ENCODE results near the gene C17orf50.

The C17orf50 gene

GRCh38 chr17:35734396-35734795 is 26.3 kb upstream of the C17orf50 start:
- Histone ChIP-seq H3K36me3 (ENCODE audit: insufficient read depth, low read length) (no peaks in the 10 kb centered on the region), H3K9me3 (ENCODE audit: low read length) (no peaks in the 10 kb centered on the region), H3K4me1 (ENCODE audit: insufficient read depth, low read length) (peaks cover 11% of the 10 kb centered on the region), H3K4me3 (ENCODE audit: low read depth in 1 of 2, low read length in 2 of 2) (no peak overlapping the region), H3K9ac (ENCODE audit: low read length) (no peak overlapping the region), H3K27ac (ENCODE audit: low read depth, low read length) (no peak overlapping the region), H3K27me3 (ENCODE audit: control insufficient read depth in 1 of 2, insufficient read depth in 2 of 2, low read length in 2 of 2) (no peaks in the 10 kb centered on the region)

GRCh38 chr17:35735036-35735805 is 25.5 kb upstream of the C17orf50 start:
- no peak overlapping the region for H3K9ac ChIP-seq (ENCODE audit: low read length)
- no peaks in the 10 kb centered on the region for H3K9me3 ChIP-seq (ENCODE audit: low read length)
- H3K36me3 ChIP-seq (ENCODE audit: insufficient read depth, low read length), result no peaks in the 10 kb centered on the region
- no peak overlapping the region for H3K4me3 ChIP-seq (ENCODE audit: low read depth in 1 of 2, low read length in 2 of 2)
- peaks cover 11% of the 10 kb centered on the region for H3K4me1 ChIP-seq (ENCODE audit: insufficient read depth, low read length)
- H3K27ac ChIP-seq (ENCODE audit: low read depth, low read length), result no peak overlapping the region
- H3K27me3 ChIP-seq (ENCODE audit: control insufficient read depth in 1 of 2, insufficient read depth in 2 of 2, low read length in 2 of 2), result peaks cover 1 to 3% of the 10 kb centered on the region in 2 donors

DNA sequence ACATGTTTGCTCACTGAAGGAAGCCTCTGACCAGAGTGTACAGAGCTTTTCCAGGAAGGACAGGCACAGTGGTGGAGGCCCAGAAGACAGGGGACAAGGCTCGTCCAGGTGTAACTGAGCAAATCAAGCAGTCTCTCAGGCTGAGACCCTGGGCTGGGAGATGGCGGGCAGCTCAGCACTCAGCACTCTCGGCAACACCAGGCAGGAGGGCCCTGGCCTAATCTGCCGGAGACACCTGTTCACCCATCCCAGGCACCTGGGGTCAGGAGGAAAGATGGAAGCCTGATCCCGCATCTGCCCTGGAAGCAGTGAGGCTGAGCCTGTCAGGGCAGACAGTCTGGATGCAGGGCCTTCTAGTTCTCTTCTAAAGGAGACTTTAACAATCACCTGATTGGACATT is 24.5 kb upstream of the C17orf50 start:
- Histone ChIP-seq H3K4me3 (ENCODE audit: low read depth in 1 of 2, low read length in 2 of 2) (no peak overlapping the region), H3K27ac (ENCODE audit: low read depth, low read length) (no peak overlapping the region), H3K9ac (ENCODE audit: low read length) (no peak overlapping the region), H3K27me3 (ENCODE audit: control insufficient read depth in 1 of 2, insufficient read depth in 2 of 2, low read length in 2 of 2) (peaks cover 8 to 10% of the 10 kb centered on the region in 2 donors), H3K36me3 (ENCODE audit: insufficient read depth, low read length) (no peaks in the 10 kb centered on the region), H3K9me3 (ENCODE audit: low read length) (no peaks in the 10 kb centered on the region), H3K4me1 (ENCODE audit: insufficient read depth, low read length) (peaks cover 1% of the 10 kb centered on the region)

- H3K4me1 ChIP-seq (ENCODE audit: insufficient read depth, low read length), result no peaks in the 10 kb centered on the region
- no peaks in the 10 kb centered on the region for H3K36me3 ChIP-seq (ENCODE audit: insufficient read depth, low read length)
- no peak overlapping the region for H3K9ac ChIP-seq (ENCODE audit: low read length)
- H3K4me3 ChIP-seq (ENCODE audit: low read depth in 1 of 2, low read length in 2 of 2), result no peak overlapping the region
- H3K27me3 ChIP-seq (ENCODE audit: control insufficient read depth in 1 of 2, insufficient read depth in 2 of 2, low read length in 2 of 2), result peaks cover 29 to 30% of the 10 kb centered on the region in 2 donors
- no peak overlapping the region for H3K27ac ChIP-seq (ENCODE audit: low read depth, low read length)
- no peaks in the 10 kb centered on the region for H3K9me3 ChIP-seq (ENCODE audit: low read length)
Observed at GRCh38 chr17:35738519-35739133, 22.1 kb upstream of the C17orf50 start.

DNA sequence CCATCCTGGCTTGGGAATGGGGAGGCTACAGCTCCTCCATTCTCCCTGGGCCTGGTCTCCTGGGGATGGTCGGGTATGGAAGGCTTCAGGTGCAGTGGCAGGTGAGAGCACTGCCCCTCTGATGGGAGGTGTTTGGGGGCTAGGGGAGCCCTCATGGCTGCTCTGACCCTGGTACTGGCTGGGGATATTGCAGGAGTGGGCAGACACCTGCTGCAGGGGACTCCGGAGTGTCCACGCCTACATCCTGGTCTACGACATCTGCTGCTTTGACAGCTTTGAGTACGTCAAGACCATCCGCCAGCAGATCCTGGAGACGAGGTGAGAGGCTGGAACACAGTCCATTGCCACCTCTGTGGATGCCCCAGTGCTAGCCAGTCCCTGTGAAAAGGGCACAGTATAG is 20.5 kb upstream of the C17orf50 start:
- Histone ChIP-seq H3K27me3 (ENCODE audit: control insufficient read depth in 1 of 2, insufficient read depth in 2 of 2, low read length in 2 of 2) (peaks cover 31 to 32% of the 10 kb centered on the region in 2 donors), H3K9me3 (ENCODE audit: low read length) (no peaks in the 10 kb centered on the region), H3K36me3 (ENCODE audit: insufficient read depth, low read length) (no peaks in the 10 kb centered on the region), H3K4me3 (ENCODE audit: low read depth in 1 of 2, low read length in 2 of 2) (no peak overlapping the region), H3K4me1 (ENCODE audit: insufficient read depth, low read length) (no peaks in the 10 kb centered on the region), H3K27ac (ENCODE audit: low read depth, low read length) (no peak overlapping the region), H3K9ac (ENCODE audit: low read length) (no peak overlapping the region)

- no peak overlapping the region for H3K27ac ChIP-seq (ENCODE audit: low read depth, low read length)
- no peaks in the 10 kb centered on the region for H3K36me3 ChIP-seq (ENCODE audit: insufficient read depth, low read length)
- H3K9ac ChIP-seq (ENCODE audit: low read length), result no peak overlapping the region
- H3K4me1 ChIP-seq (ENCODE audit: insufficient read depth, low read length), result no peaks in the 10 kb centered on the region
- peaks cover 31 to 32% of the 10 kb centered on the region in 2 donors for H3K27me3 ChIP-seq (ENCODE audit: control insufficient read depth in 1 of 2, insufficient read depth in 2 of 2, low read length in 2 of 2)
- H3K4me3 ChIP-seq (ENCODE audit: low read depth in 1 of 2, low read length in 2 of 2), result no peak overlapping the region
- no peaks in the 10 kb centered on the region for H3K9me3 ChIP-seq (ENCODE audit: low read length)
Observed at GRCh38 chr17:35740997-35741931, 19.4 kb upstream of the C17orf50 start.

- H3K27ac ChIP-seq (ENCODE audit: low read depth, low read length), result no peak overlapping the region
- no peak overlapping the region for H3K4me3 ChIP-seq (ENCODE audit: low read depth in 1 of 2, low read length in 2 of 2)
- H3K9ac ChIP-seq (ENCODE audit: low read length), result no peak overlapping the region
- H3K36me3 ChIP-seq (ENCODE audit: insufficient read depth, low read length), result no peaks in the 10 kb centered on the region
- peaks cover 31 to 35% of the 10 kb centered on the region in 2 donors for H3K27me3 ChIP-seq (ENCODE audit: control insufficient read depth in 1 of 2, insufficient read depth in 2 of 2, low read length in 2 of 2)
- no peaks in the 10 kb centered on the region for H3K4me1 ChIP-seq (ENCODE audit: insufficient read depth, low read length)
- H3K9me3 ChIP-seq (ENCODE audit: low read length), result no peaks in the 10 kb centered on the region
Observed at GRCh38 chr17:35742496-35742895, 18.2 kb upstream of the C17orf50 start.

- Histone ChIP-seq H3K27me3 (ENCODE audit: control insufficient read depth in 1 of 2, insufficient read depth in 2 of 2, low read length in 2 of 2) (peaks cover 35 to 36% of the 10 kb centered on the region in 2 donors), H3K4me3 (ENCODE audit: low read depth in 1 of 2, low read length in 2 of 2) (no peak overlapping the region), H3K9ac (ENCODE audit: low read length) (no peak overlapping the region), H3K4me1 (ENCODE audit: insufficient read depth, low read length) (no peaks in the 10 kb centered on the region), H3K27ac (ENCODE audit: low read depth, low read length) (no peak overlapping the region), H3K9me3 (ENCODE audit: low read length) (no peaks in the 10 kb centered on the region), H3K36me3 (ENCODE audit: insufficient read depth, low read length) (no peaks in the 10 kb centered on the region)
Observed at GRCh38 chr17:35742896-35743477, 17.7 kb upstream of the C17orf50 start.

DNA sequence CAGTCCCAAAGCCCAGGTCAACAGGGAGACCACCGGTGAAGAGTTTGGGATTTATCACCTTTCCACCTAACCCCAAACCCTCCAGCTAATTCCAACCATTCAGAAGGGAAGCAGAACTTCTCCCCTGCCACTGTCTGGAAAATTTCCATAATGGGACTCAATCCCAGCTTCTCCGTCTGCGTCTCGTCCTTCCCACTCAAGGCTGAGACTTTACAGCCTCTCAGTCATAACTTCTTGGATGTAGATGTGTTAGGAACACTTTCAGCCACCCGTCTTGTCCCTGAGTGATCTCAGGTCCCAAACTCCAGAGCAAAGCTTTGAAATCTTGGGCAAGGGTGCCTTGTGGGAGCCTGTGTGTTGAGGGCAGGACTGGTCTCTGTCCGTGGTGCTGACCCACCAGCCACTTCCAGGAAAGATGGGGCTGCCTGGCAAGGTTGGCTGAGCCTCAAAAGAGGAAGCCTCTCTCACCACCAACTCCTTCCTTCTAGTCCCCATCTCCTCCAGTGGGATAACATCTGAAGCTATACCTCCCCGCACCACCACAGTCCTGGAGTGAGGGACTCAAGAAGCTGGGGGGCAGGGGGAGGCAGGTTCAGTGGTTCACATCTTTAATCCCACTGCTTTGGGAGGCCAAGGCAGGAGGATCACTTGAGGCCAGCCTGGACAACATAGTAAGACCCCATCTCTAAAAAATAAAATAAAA is 16.9 kb upstream of the C17orf50 start:
- H3K27ac ChIP-seq (ENCODE audit: low read depth, low read length), result no peak overlapping the region
- H3K27me3 ChIP-seq (ENCODE audit: control insufficient read depth in 1 of 2, insufficient read depth in 2 of 2, low read length in 2 of 2), result peaks cover 43 to 44% of the 10 kb centered on the region in 2 donors
- no peak overlapping the region for H3K4me3 ChIP-seq (ENCODE audit: low read depth in 1 of 2, low read length in 2 of 2)

GRCh38 chr17:35744830-35745229 is 15.9 kb upstream of the C17orf50 start:
- Histone ChIP-seq H3K4me3 (ENCODE audit: low read depth in 1 of 2, low read length in 2 of 2) (no peak overlapping the region), H3K4me1 (ENCODE audit: insufficient read depth, low read length) (peaks cover under 1% of the 10 kb centered on the region), H3K9ac (ENCODE audit: low read length) (no peak overlapping the region), H3K27me3 (ENCODE audit: control insufficient read depth in 1 of 2, insufficient read depth in 2 of 2, low read length in 2 of 2) (peaks cover 53 to 55% of the 10 kb centered on the region in 2 donors), H3K9me3 (ENCODE audit: low read length) (no peaks in the 10 kb centered on the region), H3K27ac (ENCODE audit: low read depth, low read length) (no peak overlapping the region), H3K36me3 (ENCODE audit: insufficient read depth, low read length) (no peaks in the 10 kb centered on the region)

More for the DNA sequence above, 16.9 kb upstream of the C17orf50 start:
- H3K4me1 ChIP-seq (ENCODE audit: insufficient read depth, low read length), result no peaks in the 10 kb centered on the region
- no peaks in the 10 kb centered on the region for H3K9me3 ChIP-seq (ENCODE audit: low read length)
- H3K9ac ChIP-seq (ENCODE audit: low read length), result no peak overlapping the region
- no peaks in the 10 kb centered on the region for H3K36me3 ChIP-seq (ENCODE audit: insufficient read depth, low read length)

Measured in muscle layer of colon (tissue), 2 donors.